Liver (tissue), 9 donors: Measurements from ENCODE around the gene RASAL2. TPM values are rescaled to one million over a fixed set of nuclear protein-coding genes. Genes with fewer than 3 reads are reported as not detected.

Experiments
- DNase-seq: peaks from one replicate; pipeline ENCODE4 v3.0.0-alpha.2; 2017; ENCODE audit warnings: low spot score
- H3K27ac ChIP-seq, 2 donors: one replicate each; pipeline ENCODE4 v1.7.0; 2013; ENCODE audit warnings: inconsistent platforms in 2 of 2, low read length in 2 of 2, control low read depth in 1 of 2, low read depth in 1 of 2, mild to moderate bottlenecking in 1 of 2
- H3K27me3 ChIP-seq, 4 donors: one replicate each; pipeline versions ENCODE4 v1.6.1 to v1.7.0; 2013; ENCODE audit warnings: low read length in 3 of 4, inconsistent platforms in 1 of 4, mild to moderate bottlenecking in 1 of 4, moderate library complexity in 1 of 4; ENCODE audit not compliant: control insufficient read depth in 4 of 4, insufficient read depth in 4 of 4
- H3K36me3 ChIP-seq, 4 donors: one replicate each; pipeline versions ENCODE4 v1.6.1 to v1.7.0; 2013; ENCODE audit warnings: low read length in 3 of 4, mild to moderate bottlenecking in 3 of 4, low read depth in 1 of 4, moderate library complexity in 1 of 4; ENCODE audit not compliant: control insufficient read depth in 4 of 4, insufficient read depth in 3 of 4
- H3K4me1 ChIP-seq, 4 donors: one replicate each; pipeline versions ENCODE4 v1.6.1 to v1.7.0; 2013; ENCODE audit warnings: low read length in 3 of 4, mild to moderate bottlenecking in 3 of 4, moderate library complexity in 1 of 4; ENCODE audit not compliant: control insufficient read depth in 4 of 4, insufficient read depth in 4 of 4
- H3K4me3 ChIP-seq, 3 donors: one replicate each; pipeline versions ENCODE4 v1.6.1 to v1.7.0; 2013; ENCODE audit warnings: low read length in 3 of 3, control low read depth in 1 of 3, low read depth in 1 of 3, mild to moderate bottlenecking in 1 of 3
- H3K9ac ChIP-seq, 2 donors: one replicate each; pipeline ENCODE4 v1.7.0; 2013; ENCODE audit warnings: low read length in 2 of 2, mild to moderate bottlenecking in 2 of 2, moderate library complexity in 2 of 2, control low read depth in 1 of 2, low read depth in 1 of 2
- H3K9me3 ChIP-seq, 4 donors: one replicate each; pipeline versions ENCODE4 v1.6.1 to v1.7.0; 2013; ENCODE audit warnings: low read length in 3 of 4; ENCODE audit not compliant: control insufficient read depth in 4 of 4
- ATF3 ChIP-seq: IDR thresholded peaks from 2 replicates; pipeline ENCODE4 v1.6.1; 2016; ENCODE audit warnings: antibody characterized with exemption
- EGR1 ChIP-seq, 2 donors: IDR thresholded peaks; 2 replicates each; pipeline ENCODE4 v1.6.1; 2016 to 2018; ENCODE audit warnings: antibody characterized with exemption in 2 of 2, low read depth in 2 of 2
- FOXA2 ChIP-seq: IDR thresholded peaks from 2 replicates; pipeline ENCODE4 v1.6.1; 2016; ENCODE audit warnings: antibody characterized with exemption
- GABPA ChIP-seq, 2 donors: IDR thresholded peaks in 1 of 2; conservative IDR thresholded peaks in 1 of 2; 2 replicates each; pipeline ENCODE4 v1.6.1; 2016; ENCODE audit warnings: antibody characterized with exemption in 2 of 2, mild to moderate bottlenecking in 1 of 2, moderate library complexity in 1 of 2
- HNF4G ChIP-seq: IDR thresholded peaks from 2 replicates; pipeline ENCODE4 v1.6.1; 2016; ENCODE audit warnings: antibody characterized with exemption
- JUND ChIP-seq, 2 donors: IDR thresholded peaks; 2 replicates each; pipeline ENCODE4 v1.6.1; 2016; ENCODE audit warnings: antibody characterized with exemption in 2 of 2
- MAX ChIP-seq: IDR thresholded peaks from 2 replicates; pipeline ENCODE4 v1.6.1; 2016; ENCODE audit warnings: antibody characterized with exemption
- NR2F2 ChIP-seq: IDR thresholded peaks from 2 replicates; pipeline ENCODE4 v1.6.1; 2016; ENCODE audit warnings: antibody characterized with exemption
- RAD21 ChIP-seq, 2 donors: IDR thresholded peaks; 2 replicates each; pipeline ENCODE4 v1.6.1; 2016; ENCODE audit warnings: antibody characterized with exemption in 2 of 2, mild to moderate bottlenecking in 2 of 2
- TAF1 ChIP-seq: conservative IDR thresholded peaks from 2 replicates; pipeline ENCODE4 v1.6.1; 2016; ENCODE audit warnings: antibody characterized with exemption, mild to moderate bottlenecking
- YY1 ChIP-seq: IDR thresholded peaks from 2 replicates; pipeline ENCODE4 v1.6.1; 2016; ENCODE audit warnings: antibody characterized with exemption, mild to moderate bottlenecking
- WGBS: extraction: QIAGEN DNeasy Blood & Tissue Kit; methylation state at CpG from one replicate; pipeline ENCODE4 v1.1.7; 2013; 5-methylcytosine and 5-hydroxymethylcytosine counted together
- polyA plus RNA-seq, 2 donors: library from polyadenylated mRNA; stranded (reverse) in 1 of 2; unstranded in 1 of 2; fragments of 200-250 nt in 1 of 2; fragments of >200 nt in 1 of 2; fragmentation: Nextera tagmentation in 1 of 2; extraction: Ambion mirVana in 1 of 2; gene quantifications; one replicate each; pipeline versions ENCODE4 v1.2.1 to v1.2.3, GENCODE V29; 2013 to 2015
- total RNA-seq, 2 donors: library from RNA; depleted of rRNA; stranded (reverse); fragments of >200 nt; gene quantifications; one replicate each; pipeline ENCODE4 v1.2.3, GENCODE V29; 2014
- TF ChIP-seq, protein P1 (sequence below): IDR thresholded peaks from 2 replicates; pipeline ENCODE4 v1.6.1; 2016; ENCODE audit warnings: antibody characterized with exemption, mild to moderate bottlenecking
- donor health status: healthy.
- donor health status: healthy.
- donor health status: healthy.
- donor health status: healthy.
- donor health status: healthy.

RASAL2 gene
- total and polyA plus RNA-seq, 4 donors, result 1.8 to 8.1 (median 4.1) TPM

DNA sequence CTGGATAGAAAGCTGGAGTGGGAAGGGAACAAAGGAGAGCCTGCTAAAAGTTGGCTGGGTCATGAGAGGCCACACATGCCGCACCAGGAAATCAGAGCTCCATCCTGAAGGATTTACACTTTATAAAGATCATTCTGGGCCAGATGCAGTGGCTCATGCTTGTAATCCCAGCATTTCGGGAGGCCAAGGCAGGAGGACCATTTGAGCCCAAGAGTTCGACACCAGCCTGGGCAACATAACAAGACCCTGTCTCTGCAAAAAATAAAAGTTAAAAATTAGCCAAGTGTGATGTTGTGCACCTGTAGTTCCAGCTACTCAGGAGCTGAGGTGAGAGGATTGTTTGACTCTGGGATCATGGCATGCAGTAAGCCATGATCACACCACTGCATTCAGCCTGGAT, 28.7 kb upstream of the RASAL2 start:
- no peaks in the 10 kb centered on the region for H3K36me3 ChIP-seq
- 98% methylated on average over 3 of the region's 3 CpGs for WGBS
- no peak overlapping the region for H3K27ac ChIP-seq
- H3K9me3 ChIP-seq, result no peaks in the 10 kb centered on the region
- no peak overlapping the region for H3K9ac ChIP-seq
- TF ChIP-seq EGR1 (IDR thresholded peaks at IDR 0.05; ENCODE audit: low read depth in 2 of 2), result no peak
- no peak for TF ChIP-seq JUND (IDR thresholded peaks at IDR 0.05)
- TF ChIP-seq FOXA2, result no peak
- TF ChIP-seq MAX, result no peak
- TF ChIP-seq, protein P1, sequence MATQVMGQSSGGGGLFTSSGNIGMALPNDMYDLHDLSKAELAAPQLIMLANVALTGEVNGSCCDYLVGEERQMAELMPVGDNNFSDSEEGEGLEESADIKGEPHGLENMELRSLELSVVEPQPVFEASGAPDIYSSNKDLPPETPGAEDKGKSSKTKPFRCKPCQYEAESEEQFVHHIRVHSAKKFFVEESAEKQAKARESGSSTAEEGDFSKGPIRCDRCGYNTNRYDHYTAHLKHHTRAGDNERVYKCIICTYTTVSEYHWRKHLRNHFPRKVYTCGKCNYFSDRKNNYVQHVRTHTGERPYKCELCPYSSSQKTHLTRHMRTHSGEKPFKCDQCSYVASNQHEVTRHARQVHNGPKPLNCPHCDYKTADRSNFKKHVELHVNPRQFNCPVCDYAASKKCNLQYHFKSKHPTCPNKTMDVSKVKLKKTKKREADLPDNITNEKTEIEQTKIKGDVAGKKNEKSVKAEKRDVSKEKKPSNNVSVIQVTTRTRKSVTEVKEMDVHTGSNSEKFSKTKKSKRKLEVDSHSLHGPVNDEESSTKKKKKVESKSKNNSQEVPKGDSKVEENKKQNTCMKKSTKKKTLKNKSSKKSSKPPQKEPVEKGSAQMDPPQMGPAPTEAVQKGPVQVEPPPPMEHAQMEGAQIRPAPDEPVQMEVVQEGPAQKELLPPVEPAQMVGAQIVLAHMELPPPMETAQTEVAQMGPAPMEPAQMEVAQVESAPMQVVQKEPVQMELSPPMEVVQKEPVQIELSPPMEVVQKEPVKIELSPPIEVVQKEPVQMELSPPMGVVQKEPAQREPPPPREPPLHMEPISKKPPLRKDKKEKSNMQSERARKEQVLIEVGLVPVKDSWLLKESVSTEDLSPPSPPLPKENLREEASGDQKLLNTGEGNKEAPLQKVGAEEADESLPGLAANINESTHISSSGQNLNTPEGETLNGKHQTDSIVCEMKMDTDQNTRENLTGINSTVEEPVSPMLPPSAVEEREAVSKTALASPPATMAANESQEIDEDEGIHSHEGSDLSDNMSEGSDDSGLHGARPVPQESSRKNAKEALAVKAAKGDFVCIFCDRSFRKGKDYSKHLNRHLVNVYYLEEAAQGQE, result no peak
- no peak for TF ChIP-seq YY1
- TF ChIP-seq RAD21 (IDR thresholded peaks at IDR 0.05), result no peak
- no peak for TF ChIP-seq HNF4G
- DNase-seq, result no peak
- H3K4me1 ChIP-seq, result peaks cover 0 to 7% (median 2%) of the 10 kb centered on the region in 4 donors
- no peak overlapping the region for H3K4me3 ChIP-seq
- H3K27me3 ChIP-seq, result no peaks in the 10 kb centered on the region

- Histone ChIP-seq H3K4me1 (peaks cover 0 to under 1% (median 0%) of the 10 kb centered on the region in 4 donors), H3K36me3 (no peaks in the 10 kb centered on the region), H3K9me3 (no peaks in the 10 kb centered on the region), H3K27me3 (no peaks in the 10 kb centered on the region), H3K27ac (no peak overlapping the region), H3K9ac (no peak overlapping the region), H3K4me3 (no peak overlapping the region)
- DNase-seq, result no peak
- TF ChIP-seq ATF3 (no peak), RAD21 (IDR thresholded peaks at IDR 0.05) (no peak), EGR1 (IDR thresholded peaks at IDR 0.05; ENCODE audit: low read depth in 2 of 2) (no peak), TAF1 (no peak), YY1 (no peak), NR2F2 (no peak), GABPA (IDR thresholded peaks at IDR 0.05 in 1 of 2, conservative IDR thresholded peaks at IDR 0.05 in 1 of 2) (no peak), FOXA2 (no peak)
- TF ChIP-seq, protein P1, result no peak
- 97% methylated on average over 8 of the region's 8 CpGs for WGBS
Observed at GRCh38 chr1:178066296-178066907, 27.5 kb upstream of the RASAL2 start.
